GM23338 (cell line): Measurements from ENCODE around the gene OXNAD1.

Experiments used
- CREB1 ChIP-seq: fragments of 250-450 bp; sonication (Bioruptor Pico); IDR thresholded peaks from 2 replicates; pipeline ENCODE4 v1.5.0; 2020; ENCODE audit warnings: low read depth, mild to moderate bottlenecking, moderate library complexity
- EZH2 ChIP-seq: fragments of 200-600 bp; sonication (generic); IDR thresholded peaks from one replicate; pipeline ENCODE4 v1.8.0; 2017; ENCODE audit warnings: antibody characterized with exemption, mild to moderate bottlenecking, low read depth; ENCODE audit not compliant: unreplicated experiment
- EZH2phosphoT487 ChIP-seq: fragments of 200-600 bp; sonication (generic); IDR thresholded peaks from one replicate; pipeline ENCODE4 v1.8.1; 2018; ENCODE audit warnings: antibody characterized with exemption; ENCODE audit not compliant: unreplicated experiment
- JUNB ChIP-seq: IDR thresholded peaks from one replicate; pipeline ENCODE4 v1.6.1; 2016; ENCODE audit warnings: antibody characterized with exemption; ENCODE audit not compliant: unreplicated experiment
- NANOG ChIP-seq: IDR thresholded peaks from 2 replicates; pipeline ENCODE4 v1.6.1; 2016; ENCODE audit warnings: antibody characterized with exemption, borderline replicate concordance
- POLR2AphosphoS5 ChIP-seq: IDR thresholded peaks from 2 replicates; pipeline ENCODE4 v1.6.1; 2016; ENCODE audit warnings: antibody characterized with exemption, low read depth
- STAT1 ChIP-seq: IDR thresholded peaks from one replicate; pipeline ENCODE4 v1.6.1; 2016; ENCODE audit warnings: antibody characterized with exemption; ENCODE audit not compliant: unreplicated experiment
- ZNF114 ChIP-seq: fragments of 250-450 bp; sonication (Bioruptor Pico); IDR thresholded peaks from 2 replicates; pipeline ENCODE4 v1.5.0; 2020; ENCODE audit warnings: mild to moderate bottlenecking, moderate library complexity
- ZNF331 ChIP-seq: fragments of 250-450 bp; sonication (Bioruptor Pico); IDR thresholded peaks from 2 replicates; pipeline ENCODE4 v1.5.0; 2020; ENCODE audit warnings: low read depth, mild to moderate bottlenecking, moderate library complexity
- TF ChIP-seq, protein P1 (sequence below), 2 experiments: fragments of 200-600 bp in 1 of 2; sonication (generic) in 1 of 2; conservative IDR thresholded peaks; 2 replicates each; pipeline versions ENCODE4 v1.5.1 to v1.6.1; 2016 to 2017; ENCODE audit warnings: antibody characterized with exemption in 2 of 2, low read depth in 2 of 2, mild to moderate bottlenecking in 2 of 2, moderate library complexity in 1 of 2
- TF ChIP-seq, protein P2 (sequence below): IDR thresholded peaks from one replicate; pipeline ENCODE4 v1.6.1; 2018; ENCODE audit warnings: antibody characterized with exemption; ENCODE audit not compliant: unreplicated experiment
- TF ChIP-seq, protein P3 (sequence below): fragments of 250-450 bp; sonication (Bioruptor Pico); IDR thresholded peaks from 2 replicates; pipeline ENCODE4 v1.5.0; 2020; ENCODE audit warnings: mild to moderate bottlenecking, moderate library complexity
- TF ChIP-seq, protein P4 (sequence below): IDR thresholded peaks from 2 replicates; pipeline ENCODE4 v1.6.1; 2016; ENCODE audit warnings: antibody characterized with exemption

DNA sequence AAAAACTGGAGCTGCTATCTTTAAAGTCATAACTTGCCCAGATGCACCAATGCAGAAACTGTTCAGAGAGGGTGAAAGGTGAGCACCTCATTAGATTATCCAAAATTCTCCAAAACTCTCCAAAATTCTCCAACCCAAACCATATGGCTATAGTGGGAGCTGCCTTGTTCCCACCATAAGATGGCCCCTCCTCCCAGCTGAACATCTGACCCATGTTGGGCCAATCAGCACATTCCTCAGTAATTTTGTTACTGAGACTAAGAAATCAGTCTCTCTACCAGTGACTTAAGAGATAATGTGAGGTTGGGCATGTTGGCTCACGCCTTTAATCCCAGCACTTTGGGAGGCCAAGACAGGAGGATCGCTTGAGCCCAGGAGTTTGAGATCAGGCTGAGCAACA is 33.0 kb upstream of the OXNAD1 start:
- no peak for TF ChIP-seq EZH2phosphoT487
- TF ChIP-seq POLR2AphosphoS5: no peak
- TF ChIP-seq, protein P1, sequence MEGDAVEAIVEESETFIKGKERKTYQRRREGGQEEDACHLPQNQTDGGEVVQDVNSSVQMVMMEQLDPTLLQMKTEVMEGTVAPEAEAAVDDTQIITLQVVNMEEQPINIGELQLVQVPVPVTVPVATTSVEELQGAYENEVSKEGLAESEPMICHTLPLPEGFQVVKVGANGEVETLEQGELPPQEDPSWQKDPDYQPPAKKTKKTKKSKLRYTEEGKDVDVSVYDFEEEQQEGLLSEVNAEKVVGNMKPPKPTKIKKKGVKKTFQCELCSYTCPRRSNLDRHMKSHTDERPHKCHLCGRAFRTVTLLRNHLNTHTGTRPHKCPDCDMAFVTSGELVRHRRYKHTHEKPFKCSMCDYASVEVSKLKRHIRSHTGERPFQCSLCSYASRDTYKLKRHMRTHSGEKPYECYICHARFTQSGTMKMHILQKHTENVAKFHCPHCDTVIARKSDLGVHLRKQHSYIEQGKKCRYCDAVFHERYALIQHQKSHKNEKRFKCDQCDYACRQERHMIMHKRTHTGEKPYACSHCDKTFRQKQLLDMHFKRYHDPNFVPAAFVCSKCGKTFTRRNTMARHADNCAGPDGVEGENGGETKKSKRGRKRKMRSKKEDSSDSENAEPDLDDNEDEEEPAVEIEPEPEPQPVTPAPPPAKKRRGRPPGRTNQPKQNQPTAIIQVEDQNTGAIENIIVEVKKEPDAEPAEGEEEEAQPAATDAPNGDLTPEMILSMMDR (conservative IDR thresholded peaks at IDR 0.05; ENCODE audit: low read depth in 2 of 2): no peak
- no peak for TF ChIP-seq EZH2
- TF ChIP-seq CREB1 (CRISPR knock-in tag): no peak
- TF ChIP-seq, protein P2, sequence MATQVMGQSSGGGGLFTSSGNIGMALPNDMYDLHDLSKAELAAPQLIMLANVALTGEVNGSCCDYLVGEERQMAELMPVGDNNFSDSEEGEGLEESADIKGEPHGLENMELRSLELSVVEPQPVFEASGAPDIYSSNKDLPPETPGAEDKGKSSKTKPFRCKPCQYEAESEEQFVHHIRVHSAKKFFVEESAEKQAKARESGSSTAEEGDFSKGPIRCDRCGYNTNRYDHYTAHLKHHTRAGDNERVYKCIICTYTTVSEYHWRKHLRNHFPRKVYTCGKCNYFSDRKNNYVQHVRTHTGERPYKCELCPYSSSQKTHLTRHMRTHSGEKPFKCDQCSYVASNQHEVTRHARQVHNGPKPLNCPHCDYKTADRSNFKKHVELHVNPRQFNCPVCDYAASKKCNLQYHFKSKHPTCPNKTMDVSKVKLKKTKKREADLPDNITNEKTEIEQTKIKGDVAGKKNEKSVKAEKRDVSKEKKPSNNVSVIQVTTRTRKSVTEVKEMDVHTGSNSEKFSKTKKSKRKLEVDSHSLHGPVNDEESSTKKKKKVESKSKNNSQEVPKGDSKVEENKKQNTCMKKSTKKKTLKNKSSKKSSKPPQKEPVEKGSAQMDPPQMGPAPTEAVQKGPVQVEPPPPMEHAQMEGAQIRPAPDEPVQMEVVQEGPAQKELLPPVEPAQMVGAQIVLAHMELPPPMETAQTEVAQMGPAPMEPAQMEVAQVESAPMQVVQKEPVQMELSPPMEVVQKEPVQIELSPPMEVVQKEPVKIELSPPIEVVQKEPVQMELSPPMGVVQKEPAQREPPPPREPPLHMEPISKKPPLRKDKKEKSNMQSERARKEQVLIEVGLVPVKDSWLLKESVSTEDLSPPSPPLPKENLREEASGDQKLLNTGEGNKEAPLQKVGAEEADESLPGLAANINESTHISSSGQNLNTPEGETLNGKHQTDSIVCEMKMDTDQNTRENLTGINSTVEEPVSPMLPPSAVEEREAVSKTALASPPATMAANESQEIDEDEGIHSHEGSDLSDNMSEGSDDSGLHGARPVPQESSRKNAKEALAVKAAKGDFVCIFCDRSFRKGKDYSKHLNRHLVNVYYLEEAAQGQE: no peak
- TF ChIP-seq, protein P3, sequence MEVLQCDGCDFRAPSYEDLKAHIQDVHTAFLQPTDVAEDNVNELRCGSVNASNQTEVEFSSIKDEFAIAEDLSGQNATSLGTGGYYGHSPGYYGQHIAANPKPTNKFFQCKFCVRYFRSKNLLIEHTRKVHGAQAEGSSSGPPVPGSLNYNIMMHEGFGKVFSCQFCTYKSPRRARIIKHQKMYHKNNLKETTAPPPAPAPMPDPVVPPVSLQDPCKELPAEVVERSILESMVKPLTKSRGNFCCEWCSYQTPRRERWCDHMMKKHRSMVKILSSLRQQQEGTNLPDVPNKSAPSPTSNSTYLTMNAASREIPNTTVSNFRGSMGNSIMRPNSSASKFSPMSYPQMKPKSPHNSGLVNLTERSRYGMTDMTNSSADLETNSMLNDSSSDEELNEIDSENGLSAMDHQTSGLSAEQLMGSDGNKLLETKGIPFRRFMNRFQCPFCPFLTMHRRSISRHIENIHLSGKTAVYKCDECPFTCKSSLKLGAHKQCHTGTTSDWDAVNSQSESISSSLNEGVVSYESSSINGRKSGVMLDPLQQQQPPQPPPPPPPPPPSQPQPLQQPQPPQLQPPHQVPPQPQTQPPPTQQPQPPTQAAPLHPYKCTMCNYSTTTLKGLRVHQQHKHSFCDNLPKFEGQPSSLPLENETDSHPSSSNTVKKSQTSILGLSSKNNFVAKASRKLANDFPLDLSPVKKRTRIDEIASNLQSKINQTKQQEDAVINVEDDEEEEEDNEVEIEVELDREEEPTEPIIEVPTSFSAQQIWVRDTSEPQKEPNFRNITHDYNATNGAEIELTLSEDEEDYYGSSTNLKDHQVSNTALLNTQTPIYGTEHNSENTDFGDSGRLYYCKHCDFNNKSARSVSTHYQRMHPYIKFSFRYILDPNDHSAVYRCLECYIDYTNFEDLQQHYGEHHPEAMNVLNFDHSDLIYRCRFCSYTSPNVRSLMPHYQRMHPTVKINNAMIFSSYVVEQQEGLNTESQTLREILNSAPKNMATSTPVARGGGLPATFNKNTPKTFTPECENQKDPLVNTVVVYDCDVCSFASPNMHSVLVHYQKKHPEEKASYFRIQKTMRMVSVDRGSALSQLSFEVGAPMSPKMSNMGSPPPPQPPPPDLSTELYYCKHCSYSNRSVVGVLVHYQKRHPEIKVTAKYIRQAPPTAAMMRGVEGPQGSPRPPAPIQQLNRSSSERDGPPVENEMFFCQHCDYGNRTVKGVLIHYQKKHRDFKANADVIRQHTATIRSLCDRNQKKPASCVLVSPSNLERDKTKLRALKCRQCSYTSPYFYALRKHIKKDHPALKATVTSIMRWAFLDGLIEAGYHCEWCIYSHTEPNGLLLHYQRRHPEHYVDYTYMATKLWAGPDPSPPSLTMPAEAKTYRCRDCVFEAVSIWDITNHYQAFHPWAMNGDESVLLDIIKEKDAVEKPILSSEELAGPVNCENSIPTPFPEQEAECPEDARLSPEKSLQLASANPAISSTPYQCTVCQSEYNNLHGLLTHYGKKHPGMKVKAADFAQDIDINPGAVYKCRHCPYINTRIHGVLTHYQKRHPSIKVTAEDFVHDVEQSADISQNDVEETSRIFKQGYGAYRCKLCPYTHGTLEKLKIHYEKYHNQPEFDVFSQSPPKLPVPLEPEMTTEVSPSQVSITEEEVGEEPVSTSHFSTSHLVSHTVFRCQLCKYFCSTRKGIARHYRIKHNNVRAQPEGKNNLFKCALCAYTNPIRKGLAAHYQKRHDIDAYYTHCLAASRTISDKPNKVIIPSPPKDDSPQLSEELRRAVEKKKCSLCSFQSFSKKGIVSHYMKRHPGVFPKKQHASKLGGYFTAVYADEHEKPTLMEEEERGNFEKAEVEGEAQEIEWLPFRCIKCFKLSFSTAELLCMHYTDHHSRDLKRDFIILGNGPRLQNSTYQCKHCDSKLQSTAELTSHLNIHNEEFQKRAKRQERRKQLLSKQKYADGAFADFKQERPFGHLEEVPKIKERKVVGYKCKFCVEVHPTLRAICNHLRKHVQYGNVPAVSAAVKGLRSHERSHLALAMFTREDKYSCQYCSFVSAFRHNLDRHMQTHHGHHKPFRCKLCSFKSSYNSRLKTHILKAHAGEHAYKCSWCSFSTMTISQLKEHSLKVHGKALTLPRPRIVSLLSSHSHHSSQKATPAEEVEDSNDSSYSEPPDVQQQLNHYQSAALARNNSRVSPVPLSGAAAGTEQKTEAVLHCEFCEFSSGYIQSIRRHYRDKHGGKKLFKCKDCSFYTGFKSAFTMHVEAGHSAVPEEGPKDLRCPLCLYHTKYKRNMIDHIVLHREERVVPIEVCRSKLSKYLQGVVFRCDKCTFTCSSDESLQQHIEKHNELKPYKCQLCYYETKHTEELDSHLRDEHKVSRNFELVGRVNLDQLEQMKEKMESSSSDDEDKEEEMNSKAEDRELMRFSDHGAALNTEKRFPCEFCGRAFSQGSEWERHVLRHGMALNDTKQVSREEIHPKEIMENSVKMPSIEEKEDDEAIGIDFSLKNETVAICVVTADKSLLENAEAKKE (CRISPR knock-in tag): no peak
- TF ChIP-seq STAT1: no peak
- TF ChIP-seq ZNF331 (CRISPR knock-in tag): no peak
- TF ChIP-seq NANOG: no peak
- no peak for TF ChIP-seq JUNB
- TF ChIP-seq, protein P4, sequence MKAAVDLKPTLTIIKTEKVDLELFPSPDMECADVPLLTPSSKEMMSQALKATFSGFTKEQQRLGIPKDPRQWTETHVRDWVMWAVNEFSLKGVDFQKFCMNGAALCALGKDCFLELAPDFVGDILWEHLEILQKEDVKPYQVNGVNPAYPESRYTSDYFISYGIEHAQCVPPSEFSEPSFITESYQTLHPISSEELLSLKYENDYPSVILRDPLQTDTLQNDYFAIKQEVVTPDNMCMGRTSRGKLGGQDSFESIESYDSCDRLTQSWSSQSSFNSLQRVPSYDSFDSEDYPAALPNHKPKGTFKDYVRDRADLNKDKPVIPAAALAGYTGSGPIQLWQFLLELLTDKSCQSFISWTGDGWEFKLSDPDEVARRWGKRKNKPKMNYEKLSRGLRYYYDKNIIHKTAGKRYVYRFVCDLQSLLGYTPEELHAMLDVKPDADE: no peak
- no peak for TF ChIP-seq ZNF114 (CRISPR knock-in tag)
